GM12875 (cell line): ENCODE measurements around the gene PCK1.

ENCODE experiments used
- H3K4me3 ChIP-seq: one replicate; pipeline ENCODE4 v1.5.1; 2011; ENCODE audit warnings: low read depth, low read length, control low read depth
- TF ChIP-seq, protein P1 (sequence below): IDR thresholded peaks from 2 replicates; pipeline ENCODE4 v1.5.1; 2011; ENCODE audit warnings: low read depth, mild to moderate bottlenecking, control low read depth, inconsistent platforms, low read length, moderate library complexity, borderline replicate concordance; ENCODE audit not compliant: insufficient read depth

PCK1 gene

DNA sequence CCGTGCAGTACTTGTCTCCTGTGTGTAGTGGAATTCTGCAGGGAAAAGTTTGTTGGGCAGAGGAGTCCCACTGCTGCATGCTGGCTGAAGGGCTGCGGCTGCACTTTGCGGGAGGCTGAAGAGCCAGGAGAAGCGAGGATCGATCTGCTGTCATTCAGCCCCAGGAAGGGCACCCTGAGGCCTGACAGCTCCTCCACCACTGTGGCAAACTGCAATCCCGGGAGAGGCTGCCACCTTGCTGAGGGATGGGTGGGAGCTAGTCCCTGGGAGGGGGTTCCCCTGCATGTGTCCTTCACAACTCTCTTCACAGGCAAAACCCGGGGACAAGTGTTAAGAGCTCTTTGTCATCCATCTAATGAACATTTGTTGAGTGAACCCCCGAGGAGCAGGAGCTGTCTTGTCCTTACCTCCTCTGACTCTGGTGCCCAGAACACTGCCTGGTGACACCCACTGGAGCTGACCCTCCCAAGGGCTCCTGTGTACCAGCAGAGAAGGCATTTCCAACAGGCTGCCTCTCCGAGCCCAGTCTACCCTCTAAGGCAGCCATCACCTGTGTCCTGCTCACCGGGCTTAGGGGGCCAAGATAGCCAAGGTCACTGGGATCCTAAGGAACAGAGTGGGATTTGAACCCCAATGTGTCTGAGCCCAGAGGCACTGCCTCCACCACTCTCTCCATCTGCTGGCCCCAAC is 17.7 kb downstream of the PCK1 start:
- TF ChIP-seq, protein P1, sequence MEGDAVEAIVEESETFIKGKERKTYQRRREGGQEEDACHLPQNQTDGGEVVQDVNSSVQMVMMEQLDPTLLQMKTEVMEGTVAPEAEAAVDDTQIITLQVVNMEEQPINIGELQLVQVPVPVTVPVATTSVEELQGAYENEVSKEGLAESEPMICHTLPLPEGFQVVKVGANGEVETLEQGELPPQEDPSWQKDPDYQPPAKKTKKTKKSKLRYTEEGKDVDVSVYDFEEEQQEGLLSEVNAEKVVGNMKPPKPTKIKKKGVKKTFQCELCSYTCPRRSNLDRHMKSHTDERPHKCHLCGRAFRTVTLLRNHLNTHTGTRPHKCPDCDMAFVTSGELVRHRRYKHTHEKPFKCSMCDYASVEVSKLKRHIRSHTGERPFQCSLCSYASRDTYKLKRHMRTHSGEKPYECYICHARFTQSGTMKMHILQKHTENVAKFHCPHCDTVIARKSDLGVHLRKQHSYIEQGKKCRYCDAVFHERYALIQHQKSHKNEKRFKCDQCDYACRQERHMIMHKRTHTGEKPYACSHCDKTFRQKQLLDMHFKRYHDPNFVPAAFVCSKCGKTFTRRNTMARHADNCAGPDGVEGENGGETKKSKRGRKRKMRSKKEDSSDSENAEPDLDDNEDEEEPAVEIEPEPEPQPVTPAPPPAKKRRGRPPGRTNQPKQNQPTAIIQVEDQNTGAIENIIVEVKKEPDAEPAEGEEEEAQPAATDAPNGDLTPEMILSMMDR, result no peak
- H3K4me3 ChIP-seq, result no peak overlapping the region

DNA sequence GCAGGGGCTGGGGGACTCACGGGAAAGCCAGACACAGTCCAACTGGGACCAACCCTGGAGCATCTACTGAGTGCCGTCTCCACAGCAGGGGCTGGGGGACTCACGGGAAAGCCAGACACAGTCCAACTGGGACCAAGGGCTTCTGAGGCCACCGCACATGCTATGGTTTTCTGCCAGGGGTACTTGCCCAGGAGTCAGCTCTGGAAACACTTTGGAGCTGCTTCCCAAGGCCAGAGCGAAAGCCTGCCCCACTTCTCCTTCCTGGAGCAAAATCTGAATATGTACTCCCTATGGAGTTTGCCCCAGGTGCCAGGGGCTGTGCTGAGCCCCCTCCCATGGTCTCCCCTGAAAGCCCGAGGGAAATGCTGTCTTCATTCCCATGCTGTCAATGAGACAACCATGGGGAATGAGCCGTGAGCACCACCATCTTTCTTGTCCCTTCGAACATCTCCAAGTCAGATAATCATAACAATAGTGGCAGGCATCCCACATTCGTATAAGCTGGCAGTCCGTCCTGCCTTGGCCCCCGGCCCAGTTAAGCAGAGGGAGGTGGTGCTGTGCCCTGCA is 18.5 kb downstream of the PCK1 start:
- TF ChIP-seq, protein P1, result no peak
- H3K4me3 ChIP-seq, result no peak overlapping the region

DNA sequence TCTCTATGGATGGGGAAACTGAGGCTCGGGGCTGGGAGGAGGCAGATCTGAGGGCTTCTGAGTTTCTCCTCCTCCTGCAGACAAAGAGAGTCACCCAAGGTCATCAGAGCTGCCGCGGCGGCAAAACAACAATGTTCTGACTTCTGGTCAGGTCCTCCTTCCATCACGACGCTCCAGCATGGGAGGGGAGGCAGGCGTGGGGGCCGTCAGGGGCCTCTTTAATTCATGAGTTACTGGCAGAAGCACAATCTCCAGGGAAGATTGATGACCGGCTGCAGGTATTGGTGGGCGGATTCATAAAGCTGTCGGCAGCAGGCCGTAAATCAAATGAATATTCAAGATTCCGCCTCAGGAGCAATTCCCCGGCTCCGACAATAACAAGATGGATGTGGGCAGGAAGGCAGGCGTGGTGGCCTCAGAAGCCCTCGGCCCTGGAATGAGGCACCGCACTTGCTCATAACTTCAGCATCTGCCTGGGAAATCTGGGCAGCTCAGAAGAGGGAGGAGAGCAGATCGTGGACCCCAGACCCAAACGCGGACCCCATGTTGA is 19.1 kb downstream of the PCK1 start:
- H3K4me3 ChIP-seq, result no peak overlapping the region
- TF ChIP-seq, protein P1, result no peak

DNA sequence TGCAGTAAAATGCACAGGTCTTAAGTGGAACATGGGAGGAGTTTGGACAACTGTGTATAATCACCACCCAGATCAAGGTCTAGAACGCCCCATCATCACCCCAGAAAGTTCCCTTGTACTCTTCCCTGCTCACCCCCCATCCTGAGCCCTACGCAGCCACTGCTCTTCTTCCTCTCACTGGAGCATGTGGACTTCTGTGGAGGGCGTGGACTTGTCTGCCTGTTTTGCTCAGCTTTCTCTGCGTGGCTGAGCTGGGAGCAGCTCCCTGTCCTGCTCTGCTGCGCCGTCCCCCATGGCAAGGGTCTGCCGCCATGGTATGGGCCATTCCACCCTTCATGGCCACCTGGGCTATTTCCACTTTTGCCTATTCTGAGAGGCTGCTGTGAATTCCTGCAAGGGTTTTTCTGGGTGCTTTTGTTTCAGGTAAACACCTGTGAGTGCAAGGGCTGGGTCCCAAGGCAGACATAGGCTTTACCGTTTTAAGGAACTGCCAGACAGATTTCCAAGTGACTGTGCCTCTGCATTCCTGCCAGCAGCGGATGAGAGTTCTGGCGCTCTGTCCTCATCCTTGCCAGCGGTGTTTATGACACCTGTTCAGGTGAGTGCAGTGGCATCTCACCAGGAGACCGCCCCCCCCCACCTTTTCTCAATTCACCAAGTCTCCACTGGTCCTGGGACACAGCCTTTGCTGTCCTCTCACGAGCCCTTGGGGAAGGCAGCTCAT is 19.7 kb downstream of the PCK1 start:
- TF ChIP-seq, protein P1, result no peak
- no peak overlapping the region for H3K4me3 ChIP-seq

DNA sequence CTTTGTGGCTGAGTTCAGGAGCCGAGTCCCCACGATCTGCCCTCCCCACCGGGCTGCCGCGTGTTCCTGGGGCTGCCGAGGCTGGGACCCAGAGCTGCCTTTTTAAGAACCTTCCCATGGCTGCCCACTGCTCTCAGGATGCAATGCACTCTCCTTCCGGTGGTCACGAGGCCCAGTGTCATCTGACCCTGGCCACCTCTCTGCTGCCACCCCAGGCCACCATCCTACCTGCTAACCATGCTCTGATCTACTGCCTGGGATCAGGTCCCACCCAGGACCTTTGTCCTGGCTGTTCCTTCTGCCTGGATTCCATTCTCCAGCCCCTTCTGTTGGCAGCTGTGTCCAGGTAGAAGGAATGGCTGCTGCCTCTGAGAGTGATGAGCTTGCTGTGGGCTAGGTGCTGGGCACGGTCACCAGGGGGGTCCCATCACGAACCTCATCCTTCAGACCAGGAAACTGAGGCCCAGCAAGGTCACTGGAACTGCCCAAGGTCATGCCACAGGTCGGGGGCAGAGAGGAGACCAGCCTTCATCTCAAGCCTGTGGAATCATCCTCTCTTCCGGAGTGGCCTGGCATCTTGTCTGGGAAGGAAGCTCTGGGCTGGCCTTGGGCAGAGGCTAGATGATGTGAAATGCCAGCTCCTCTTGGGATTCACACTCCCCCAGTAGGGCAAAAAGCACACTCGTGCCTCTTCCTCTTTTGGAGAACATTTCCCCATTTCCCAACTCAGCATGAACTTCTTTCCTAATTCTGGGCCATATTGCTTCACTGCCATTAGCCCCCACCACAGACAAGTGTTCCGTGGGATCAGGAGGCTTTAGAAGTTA is 20.5 kb downstream of the PCK1 start:
- H3K4me3 ChIP-seq, result no peak overlapping the region
- TF ChIP-seq, protein P1, result no peak

DNA sequence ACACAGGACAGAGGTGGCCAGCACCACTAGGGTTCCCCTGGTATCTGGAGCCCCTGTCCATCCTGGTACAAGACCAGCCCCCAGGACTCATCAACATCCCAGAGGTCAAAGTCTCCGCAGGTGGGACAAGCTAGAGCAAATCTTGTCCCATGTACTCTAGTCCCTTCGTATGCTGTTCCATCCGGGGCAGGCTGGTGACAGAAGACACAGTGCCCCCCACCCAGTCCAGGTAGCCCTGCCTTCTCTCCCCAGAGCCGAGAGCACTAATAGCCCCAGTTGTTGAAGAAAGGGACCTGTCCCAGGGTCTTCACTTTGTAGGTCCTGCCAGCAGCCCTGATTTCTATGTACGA is 21.1 kb downstream of the PCK1 start:
- TF ChIP-seq, protein P1, result no peak
- no peak overlapping the region for H3K4me3 ChIP-seq
